GM19035 (cell line): Measurements from ENCODE around the gene ANK2.
"Not testable (repeated sequence)": the region's sequence is repeated elsewhere in the genome, so short reads cannot be mapped to it uniquely, and the experiment has no call there.

Source experiments
- ATAC-seq: cut with Tn5 transposase; IDR thresholded peaks from one replicate; pipeline ENCODE4 v1.9.1; 2021; ENCODE audit not compliant: unreplicated experiment

Gene ANK2

GRCh38 chr4:113050837-113051236 lies 1.4 kb downstream of the ANK2 start:
- no peak for ATAC-seq

- no peak for ATAC-seq
These were observed 1.9 kb downstream of the ANK2 start for GRCh38 chr4:113051361-113051760.

- peak; percentile 96 for ATAC-seq
These were observed 3.0 kb downstream of the ANK2 start for GRCh38 chr4:113052379-113052951.

- ATAC-seq, result no peak
These were observed 4.4 kb downstream of the ANK2 start for GRCh38 chr4:113053883-113054282.

GRCh38 chr4:113056318-113056717 lies 6.9 kb downstream of the ANK2 start:
- no peak for ATAC-seq

DNA sequence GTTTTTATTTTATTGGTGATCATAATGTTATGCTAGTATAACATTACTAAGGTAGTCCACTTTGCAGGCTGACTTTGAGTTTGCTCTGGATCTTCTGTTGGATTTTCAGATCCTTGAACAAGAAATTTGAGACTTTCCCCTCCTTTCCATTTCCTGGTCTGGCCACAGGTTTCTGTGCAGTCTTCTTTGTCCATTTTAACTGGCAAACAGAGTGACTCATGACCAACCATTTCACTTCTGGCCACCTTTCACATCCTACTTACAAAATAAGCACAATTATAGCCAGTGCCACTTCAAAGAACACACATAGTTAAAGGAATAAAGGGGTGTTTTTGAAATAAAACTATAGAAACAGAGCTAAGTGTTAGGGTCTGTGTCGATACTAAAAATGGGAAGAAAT lies 8.4 kb downstream of the ANK2 start:
- no peak for ATAC-seq

DNA sequence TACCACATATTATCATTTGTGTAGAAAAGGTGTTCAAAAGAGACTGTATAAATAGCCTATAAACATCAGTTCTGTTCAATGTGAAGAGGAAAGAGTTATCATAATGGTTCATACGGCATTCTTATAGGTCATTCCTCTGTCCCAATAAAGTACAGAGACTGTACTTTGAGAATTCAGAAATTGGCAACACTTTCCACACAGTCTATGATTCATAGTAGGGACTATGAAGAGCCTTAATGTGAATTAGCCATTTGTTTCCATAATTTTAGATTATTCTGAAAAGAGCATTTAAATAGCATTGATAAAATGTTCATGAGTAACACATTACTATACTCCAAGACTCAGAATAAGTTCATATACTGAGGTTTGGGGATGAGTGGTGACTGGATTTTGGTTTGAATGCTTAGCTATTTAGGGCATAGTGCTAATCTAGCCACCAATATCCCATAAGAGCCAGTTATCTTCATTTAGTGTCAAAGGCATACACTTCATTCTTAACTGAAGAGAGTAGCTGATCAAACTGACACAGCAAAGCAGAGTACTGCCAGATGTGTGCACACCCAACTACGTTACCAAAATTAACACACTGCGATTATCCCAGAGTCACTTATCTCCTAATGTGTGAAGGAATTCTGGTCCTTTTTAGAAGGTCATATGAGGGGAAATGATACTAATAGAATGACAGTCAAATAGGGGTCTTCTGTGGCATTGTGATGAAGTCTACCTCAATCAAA lies 10.2 kb downstream of the ANK2 start:
- ATAC-seq, result no peak

DNA sequence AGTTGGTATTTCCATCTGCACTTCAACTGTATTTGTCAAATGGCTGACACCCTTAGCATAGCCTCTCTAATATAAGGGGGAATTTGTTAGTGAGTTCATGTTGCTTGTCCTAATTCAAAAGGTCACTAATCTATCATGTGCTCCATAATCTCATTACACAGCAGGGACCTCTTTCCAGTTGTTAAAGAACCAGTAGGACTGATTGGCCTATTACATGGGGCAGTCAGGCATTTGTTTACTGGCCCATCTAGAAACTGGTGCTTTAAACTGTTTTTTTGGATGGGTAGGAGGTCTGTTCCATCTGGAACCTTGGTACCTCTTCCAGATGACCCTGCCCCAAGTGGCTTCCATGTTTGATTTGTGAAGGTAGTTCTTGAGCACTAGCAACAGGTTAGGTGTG lies 11.4 kb downstream of the ANK2 start:
- ATAC-seq, result no peak

- ATAC-seq, result no peak
These were observed 14.8 kb downstream of the ANK2 start for GRCh38 chr4:113064244-113064643.

- ATAC-seq, result no peak
These were observed 16.2 kb downstream of the ANK2 start for GRCh38 chr4:113065629-113066028.

DNA sequence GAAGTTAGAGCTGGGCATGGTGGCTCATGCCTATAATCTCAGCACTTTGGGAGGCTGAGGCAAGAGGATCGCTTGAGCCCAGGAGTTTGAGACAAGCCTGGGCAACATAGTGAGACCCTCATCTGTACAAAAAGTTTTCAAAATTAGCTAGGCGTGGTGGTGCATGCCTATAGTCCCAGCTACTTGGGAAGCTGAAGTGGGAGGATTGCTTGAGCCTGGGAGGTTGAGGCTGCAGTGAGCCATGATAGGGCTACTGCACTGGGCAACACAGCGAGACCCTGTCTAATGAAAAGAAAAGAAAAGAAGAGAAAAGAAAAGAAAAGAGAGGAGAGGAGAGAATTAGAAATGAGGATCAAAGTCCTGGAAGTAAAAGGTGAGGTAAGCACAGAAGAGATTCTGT lies 19.3 kb downstream of the ANK2 start:
- not testable (repeated sequence) for ATAC-seq

DNA sequence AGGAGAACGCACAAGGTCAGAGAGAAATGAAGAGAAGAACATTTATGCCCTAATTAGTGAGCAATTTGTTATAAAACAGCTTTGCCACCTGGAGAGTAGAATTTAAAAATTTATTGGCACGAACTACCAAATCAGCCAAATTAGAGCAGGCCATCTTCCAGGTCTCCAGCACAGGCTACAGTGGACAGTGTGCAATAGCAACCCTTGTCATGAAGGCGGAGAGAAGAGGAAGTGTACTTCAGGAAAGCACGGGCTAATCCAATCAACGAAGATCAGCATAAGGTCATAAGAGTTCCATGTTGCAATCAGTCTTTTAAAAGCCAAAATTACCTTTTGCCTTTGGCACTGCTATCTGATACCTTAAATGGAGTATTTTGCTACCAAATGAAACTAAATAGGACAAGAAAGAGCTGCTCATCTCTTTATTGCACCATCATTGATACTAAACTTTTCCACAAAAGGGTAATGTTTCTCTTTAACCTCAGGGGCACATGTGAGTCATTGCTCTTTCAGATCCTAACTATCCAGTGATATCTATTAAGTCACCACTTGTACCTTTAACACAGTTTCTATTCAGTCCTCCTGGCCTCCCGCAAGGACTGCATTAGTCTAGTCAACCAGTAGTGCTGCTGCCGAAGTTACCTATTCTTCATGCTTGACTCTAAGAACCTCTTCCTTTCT lies 19.9 kb downstream of the ANK2 start:
- no peak for ATAC-seq

GRCh38 chr4:113070755-113071154 lies 21.3 kb downstream of the ANK2 start:
- no peak for ATAC-seq

- no peak for ATAC-seq
These were observed 21.8 kb downstream of the ANK2 start for GRCh38 chr4:113071274-113071673.

- no peak for ATAC-seq
These were observed 22.4 kb downstream of the ANK2 start for GRCh38 chr4:113071805-113072204.

GRCh38 chr4:113073451-113074005 lies 24.1 kb downstream of the ANK2 start:
- ATAC-seq, result no peak

- no peak for ATAC-seq
These were observed 28.1 kb downstream of the ANK2 start for GRCh38 chr4:113077575-113077974.

DNA sequence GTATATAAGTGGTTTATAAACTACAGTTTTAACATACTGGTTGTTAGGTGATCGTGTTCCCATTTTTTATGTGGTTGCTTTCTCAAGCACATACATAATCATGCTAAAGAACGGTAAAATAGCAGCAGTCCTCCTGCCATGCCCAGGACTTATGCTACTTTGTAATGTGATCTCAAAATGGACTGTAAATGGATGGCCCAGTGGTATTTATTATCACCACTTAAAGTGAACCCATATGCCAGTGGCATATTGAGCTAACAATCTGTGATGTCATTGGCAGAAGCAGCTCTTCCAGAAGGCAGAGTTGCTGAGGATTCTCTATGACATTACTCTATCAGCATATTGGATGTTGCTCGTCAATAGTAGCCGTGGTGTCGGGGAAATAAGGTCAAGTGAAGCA lies 28.6 kb downstream of the ANK2 start:
- ATAC-seq, result no peak

DNA sequence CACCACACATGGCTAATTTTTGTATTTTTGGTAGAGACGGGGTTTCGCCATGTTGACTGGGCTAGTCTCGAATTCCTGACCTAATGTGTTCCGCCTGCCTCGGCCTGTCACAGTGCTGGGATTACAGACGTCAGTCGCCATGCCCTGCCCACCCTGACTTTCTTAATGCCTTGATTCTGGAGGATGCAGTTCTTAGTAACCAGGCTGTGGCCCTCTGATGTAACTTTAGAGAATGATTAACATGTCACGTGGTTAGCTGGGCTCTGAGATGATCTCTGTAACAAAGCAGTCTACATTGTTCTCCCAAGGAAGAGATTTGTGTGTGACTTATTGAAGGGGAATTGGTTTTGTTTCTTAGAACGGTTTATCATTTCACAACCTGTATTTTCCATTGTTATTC lies 30.6 kb downstream of the ANK2 start:
- ATAC-seq, result no peak

- ATAC-seq, result no peak
These were observed 31.2 kb downstream of the ANK2 start for GRCh38 chr4:113080624-113081023.

- ATAC-seq, result no peak
These were observed 33.9 kb downstream of the ANK2 start for GRCh38 chr4:113083346-113083745.

- no peak for ATAC-seq
These were observed 36.8 kb downstream of the ANK2 start for GRCh38 chr4:113086172-113086695.
